ENCODE data around the gene DUSP11. TPM values are rescaled to one million over a fixed set of nuclear protein-coding genes. Genes with fewer than 3 reads are reported as not detected.

The DUSP11 gene
- total and polyA plus RNA-seq, 9 of the 15 experiments (the other 6 are each of a cell fraction or from before 2014, with no cell fraction given) = 20.7 to 79.8 (median 29.3) TPM

DNA sequence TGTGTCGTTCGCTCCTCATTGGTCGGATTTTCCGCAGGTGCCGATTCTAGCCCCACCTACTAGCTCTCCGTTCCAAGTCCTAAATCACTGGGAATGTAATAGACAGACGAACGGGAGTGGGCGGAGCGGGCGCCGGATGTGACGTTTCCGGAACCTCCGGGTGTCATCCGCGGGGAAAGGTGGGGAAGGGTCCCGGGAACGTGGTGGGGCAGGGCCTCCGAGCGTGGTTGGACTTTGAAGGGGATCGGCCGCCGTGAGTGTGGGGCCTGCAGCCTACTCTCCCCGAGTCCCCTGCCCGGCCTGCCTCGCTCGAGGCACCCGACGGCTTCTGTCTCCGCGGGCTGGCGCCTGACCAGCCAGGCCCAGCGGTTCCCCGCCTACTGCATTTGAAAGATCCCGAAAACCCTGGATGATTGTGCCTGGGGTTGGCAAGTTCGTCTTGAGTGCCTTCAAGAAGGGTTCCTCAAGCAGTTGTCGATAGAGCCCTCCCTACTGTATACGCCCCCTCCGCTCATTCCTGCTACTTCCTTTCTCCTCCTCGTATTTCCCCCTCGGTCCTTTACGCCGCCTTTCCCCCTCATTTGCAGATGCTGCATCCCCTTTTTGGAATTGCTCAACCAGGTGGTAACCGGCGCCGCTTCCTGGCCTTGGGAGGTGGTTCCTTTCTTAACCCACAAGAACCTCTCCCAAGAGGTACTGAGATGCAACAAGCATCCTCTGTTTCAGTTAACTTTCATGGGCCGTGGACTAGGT is 49.1 kb upstream of the DUSP11 start, which contains the start of gene STAMBP (continued):
- TF ChIP-seq, protein P1, sequence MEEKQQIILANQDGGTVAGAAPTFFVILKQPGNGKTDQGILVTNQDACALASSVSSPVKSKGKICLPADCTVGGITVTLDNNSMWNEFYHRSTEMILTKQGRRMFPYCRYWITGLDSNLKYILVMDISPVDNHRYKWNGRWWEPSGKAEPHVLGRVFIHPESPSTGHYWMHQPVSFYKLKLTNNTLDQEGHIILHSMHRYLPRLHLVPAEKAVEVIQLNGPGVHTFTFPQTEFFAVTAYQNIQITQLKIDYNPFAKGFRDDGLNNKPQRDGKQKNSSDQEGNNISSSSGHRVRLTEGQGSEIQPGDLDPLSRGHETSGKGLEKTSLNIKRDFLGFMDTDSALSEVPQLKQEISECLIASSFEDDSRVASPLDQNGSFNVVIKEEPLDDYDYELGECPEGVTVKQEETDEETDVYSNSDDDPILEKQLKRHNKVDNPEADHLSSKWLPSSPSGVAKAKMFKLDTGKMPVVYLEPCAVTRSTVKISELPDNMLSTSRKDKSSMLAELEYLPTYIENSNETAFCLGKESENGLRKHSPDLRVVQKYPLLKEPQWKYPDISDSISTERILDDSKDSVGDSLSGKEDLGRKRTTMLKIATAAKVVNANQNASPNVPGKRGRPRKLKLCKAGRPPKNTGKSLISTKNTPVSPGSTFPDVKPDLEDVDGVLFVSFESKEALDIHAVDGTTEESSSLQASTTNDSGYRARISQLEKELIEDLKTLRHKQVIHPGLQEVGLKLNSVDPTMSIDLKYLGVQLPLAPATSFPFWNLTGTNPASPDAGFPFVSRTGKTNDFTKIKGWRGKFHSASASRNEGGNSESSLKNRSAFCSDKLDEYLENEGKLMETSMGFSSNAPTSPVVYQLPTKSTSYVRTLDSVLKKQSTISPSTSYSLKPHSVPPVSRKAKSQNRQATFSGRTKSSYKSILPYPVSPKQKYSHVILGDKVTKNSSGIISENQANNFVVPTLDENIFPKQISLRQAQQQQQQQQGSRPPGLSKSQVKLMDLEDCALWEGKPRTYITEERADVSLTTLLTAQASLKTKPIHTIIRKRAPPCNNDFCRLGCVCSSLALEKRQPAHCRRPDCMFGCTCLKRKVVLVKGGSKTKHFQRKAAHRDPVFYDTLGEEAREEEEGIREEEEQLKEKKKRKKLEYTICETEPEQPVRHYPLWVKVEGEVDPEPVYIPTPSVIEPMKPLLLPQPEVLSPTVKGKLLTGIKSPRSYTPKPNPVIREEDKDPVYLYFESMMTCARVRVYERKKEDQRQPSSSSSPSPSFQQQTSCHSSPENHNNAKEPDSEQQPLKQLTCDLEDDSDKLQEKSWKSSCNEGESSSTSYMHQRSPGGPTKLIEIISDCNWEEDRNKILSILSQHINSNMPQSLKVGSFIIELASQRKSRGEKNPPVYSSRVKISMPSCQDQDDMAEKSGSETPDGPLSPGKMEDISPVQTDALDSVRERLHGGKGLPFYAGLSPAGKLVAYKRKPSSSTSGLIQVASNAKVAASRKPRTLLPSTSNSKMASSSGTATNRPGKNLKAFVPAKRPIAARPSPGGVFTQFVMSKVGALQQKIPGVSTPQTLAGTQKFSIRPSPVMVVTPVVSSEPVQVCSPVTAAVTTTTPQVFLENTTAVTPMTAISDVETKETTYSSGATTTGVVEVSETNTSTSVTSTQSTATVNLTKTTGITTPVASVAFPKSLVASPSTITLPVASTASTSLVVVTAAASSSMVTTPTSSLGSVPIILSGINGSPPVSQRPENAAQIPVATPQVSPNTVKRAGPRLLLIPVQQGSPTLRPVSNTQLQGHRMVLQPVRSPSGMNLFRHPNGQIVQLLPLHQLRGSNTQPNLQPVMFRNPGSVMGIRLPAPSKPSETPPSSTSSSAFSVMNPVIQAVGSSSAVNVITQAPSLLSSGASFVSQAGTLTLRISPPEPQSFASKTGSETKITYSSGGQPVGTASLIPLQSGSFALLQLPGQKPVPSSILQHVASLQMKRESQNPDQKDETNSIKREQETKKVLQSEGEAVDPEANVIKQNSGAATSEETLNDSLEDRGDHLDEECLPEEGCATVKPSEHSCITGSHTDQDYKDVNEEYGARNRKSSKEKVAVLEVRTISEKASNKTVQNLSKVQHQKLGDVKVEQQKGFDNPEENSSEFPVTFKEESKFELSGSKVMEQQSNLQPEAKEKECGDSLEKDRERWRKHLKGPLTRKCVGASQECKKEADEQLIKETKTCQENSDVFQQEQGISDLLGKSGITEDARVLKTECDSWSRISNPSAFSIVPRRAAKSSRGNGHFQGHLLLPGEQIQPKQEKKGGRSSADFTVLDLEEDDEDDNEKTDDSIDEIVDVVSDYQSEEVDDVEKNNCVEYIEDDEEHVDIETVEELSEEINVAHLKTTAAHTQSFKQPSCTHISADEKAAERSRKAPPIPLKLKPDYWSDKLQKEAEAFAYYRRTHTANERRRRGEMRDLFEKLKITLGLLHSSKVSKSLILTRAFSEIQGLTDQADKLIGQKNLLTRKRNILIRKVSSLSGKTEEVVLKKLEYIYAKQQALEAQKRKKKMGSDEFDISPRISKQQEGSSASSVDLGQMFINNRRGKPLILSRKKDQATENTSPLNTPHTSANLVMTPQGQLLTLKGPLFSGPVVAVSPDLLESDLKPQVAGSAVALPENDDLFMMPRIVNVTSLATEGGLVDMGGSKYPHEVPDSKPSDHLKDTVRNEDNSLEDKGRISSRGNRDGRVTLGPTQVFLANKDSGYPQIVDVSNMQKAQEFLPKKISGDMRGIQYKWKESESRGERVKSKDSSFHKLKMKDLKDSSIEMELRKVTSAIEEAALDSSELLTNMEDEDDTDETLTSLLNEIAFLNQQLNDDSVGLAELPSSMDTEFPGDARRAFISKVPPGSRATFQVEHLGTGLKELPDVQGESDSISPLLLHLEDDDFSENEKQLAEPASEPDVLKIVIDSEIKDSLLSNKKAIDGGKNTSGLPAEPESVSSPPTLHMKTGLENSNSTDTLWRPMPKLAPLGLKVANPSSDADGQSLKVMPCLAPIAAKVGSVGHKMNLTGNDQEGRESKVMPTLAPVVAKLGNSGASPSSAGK (IDR thresholded peaks at IDR 0.05) = peak; percentile 21; the same call in 1 of the 2 replicates
- TF ChIP-seq ETV5 (CRISPR knock-in tag; IDR thresholded peaks at IDR 0.05; ENCODE audit: low read depth) (peak; percentile 52), ESRRA (IDR thresholded peaks at IDR 0.05; ENCODE audit: borderline replicate concordance, low read depth) (peak; percentile 25; the same call in 1 of the 2 replicates), POLR2H (tag; IDR thresholded peaks at IDR 0.05; ENCODE audit: low read depth) (peak; percentile 46), ZFX (CRISPR knock-in tag; IDR thresholded peaks at IDR 0.05) (peak; percentile 83), C11orf30 (IDR thresholded peaks at IDR 0.05; ENCODE audit: low read depth) (peak; percentile 55; the same call in 1 of the 2 replicates), MYBL2 (IDR thresholded peaks at IDR 0.05; ENCODE audit: low read depth) (no peak), MYBL2 (CRISPR knock-in tag; IDR thresholded peaks at IDR 0.05; ENCODE audit: borderline replicate concordance) (no peak), RB1 (IDR thresholded peaks at IDR 0.05; ENCODE audit: low read depth) (peak; percentile 66; the same call in 1 of the 2 replicates), TARDBP (IDR thresholded peaks at IDR 0.05) (no peak), ATF7 (IDR thresholded peaks at IDR 0.05) (peak; percentile 79)
- TF ChIP-seq, protein P2, sequence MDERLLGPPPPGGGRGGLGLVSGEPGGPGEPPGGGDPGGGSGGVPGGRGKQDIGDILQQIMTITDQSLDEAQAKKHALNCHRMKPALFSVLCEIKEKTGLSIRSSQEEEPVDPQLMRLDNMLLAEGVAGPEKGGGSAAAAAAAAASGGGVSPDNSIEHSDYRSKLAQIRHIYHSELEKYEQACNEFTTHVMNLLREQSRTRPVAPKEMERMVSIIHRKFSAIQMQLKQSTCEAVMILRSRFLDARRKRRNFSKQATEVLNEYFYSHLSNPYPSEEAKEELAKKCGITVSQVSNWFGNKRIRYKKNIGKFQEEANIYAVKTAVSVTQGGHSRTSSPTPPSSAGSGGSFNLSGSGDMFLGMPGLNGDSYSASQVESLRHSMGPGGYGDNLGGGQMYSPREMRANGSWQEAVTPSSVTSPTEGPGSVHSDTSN (CRISPR knock-in tag; IDR thresholded peaks at IDR 0.05; ENCODE audit: low read depth) = peak; percentile 40; the same call in 1 of the 2 replicates
- TF ChIP-seq, protein P2 (tag; conservative IDR thresholded peaks at IDR 0.05; ENCODE audit: low read depth) = peak; percentile 95
